GM12878 (cell line): ENCODE results near the gene MAP1LC3B. TPM values are rescaled to one million over a fixed set of nuclear protein-coding genes. Genes with fewer than 3 reads are reported as not detected.

Experiments
- ATAC-seq: fragments of 200-7000 bp; cut with Tn5 transposase; 3 replicates; pipeline ENCODE4 v1.9.1; 2020; ENCODE audit warnings: mild to moderate bottlenecking, moderate library complexity
- BruUV-seq: library from RNA; stranded (reverse); fragments of 400-500 nt; replicated peaks from 2 replicates; lab custom pipeline; 2021; lab: Mats Ljungman, UMichigan
- CTCF ChIA-PET: fragments of 300-600 bp; sonication (Branson Sonifier 250); formaldehyde crosslinking; extraction: SDS; loops from one replicate; lab custom pipeline; 2021; ENCODE audit warnings: inconsistent platforms; lab: Yijun Ruan, JAX
- POLR2A ChIA-PET: fragments of 350-600 bp; formaldehyde crosslinking; extraction: SDS; loops from one replicate; lab custom pipeline; 2021; ENCODE audit warnings: inconsistent platforms; lab: Charles Lee
- RAD21 ChIA-PET: fragments of 300-600 bp; sonication (Branson Sonifier 250); formaldehyde crosslinking; loops from one replicate; lab custom pipeline; 2023; ENCODE audit warnings: antibody characterized with exemption; ENCODE audit not compliant: unreplicated experiment; lab: Charles Lee
- SMC1A ChIA-PET: fragments of 300-600 bp; sonication (Branson Sonifier 250); formaldehyde crosslinking; loops from one replicate; lab custom pipeline; 2023; ENCODE audit not compliant: unreplicated experiment, uncharacterized antibody; lab: Charles Lee
- DNase-seq: peaks from one replicate; pipeline ENCODE4 v3.0.0-alpha.2; 2011; ENCODE audit warnings: low read depth, low spot score
- FAIRE-seq: peaks from 3 replicates; lab custom pipeline; 2011; peaks lifted over from hg19 to GRCh38; lab: Jason Lieb, UNC
- H2AFZ ChIP-seq: 2 replicates; pipeline ENCODE4 v1.6.0; 2011; ENCODE audit warnings: low read depth, low read length, control low read depth; ENCODE audit not compliant: control insufficient read depth
- H3K27ac ChIP-seq: 2 replicates; pipeline ENCODE4 v1.5.1; 2011; ENCODE audit warnings: control low read depth; ENCODE audit not compliant: control insufficient read depth, insufficient read depth
- H3K27me3 ChIP-seq, 2 experiments: replicated peaks in 1 of 2; 2 replicates each; pipeline versions ENCODE4 v1.6.0 to v1.6.1; 2011; ENCODE audit warnings: low read length in 1 of 2; ENCODE audit not compliant: control insufficient read depth in 2 of 2, insufficient read depth in 2 of 2
- H3K36me3 ChIP-seq, 2 experiments: 2 replicates each; pipeline ENCODE4 v1.5.1; 2011; ENCODE audit warnings: low read length in 1 of 2; ENCODE audit not compliant: control insufficient read depth in 2 of 2, insufficient read depth in 2 of 2
- H3K4me1 ChIP-seq: 2 replicates; pipeline ENCODE4 v1.6.1; 2011; ENCODE audit warnings: mild to moderate bottlenecking, low read length, moderate library complexity, mixed read lengths; ENCODE audit not compliant: control insufficient read depth, insufficient read depth
- H3K4me2 ChIP-seq: 2 replicates; pipeline ENCODE4 v1.6.0; 2011; ENCODE audit warnings: control low read depth; ENCODE audit not compliant: control insufficient read depth, insufficient read depth
- H3K4me3 ChIP-seq: fragments of 200-600 bp; sonication (generic); 2 replicates; pipeline ENCODE4 v1.5.1; 2016
- H3K79me2 ChIP-seq: 2 replicates; pipeline ENCODE4 v1.6.0; 2011; ENCODE audit warnings: low read length; ENCODE audit not compliant: control insufficient read depth, insufficient read depth
- H3K9ac ChIP-seq: 2 replicates; pipeline ENCODE4 v1.8.0; 2011; ENCODE audit warnings: low read length, control low read depth, mixed read lengths; ENCODE audit not compliant: control insufficient read depth, insufficient read depth
- H3K9me3 ChIP-seq: replicated peaks from 3 replicates; pipeline ENCODE4 v1.5.1; 2011; ENCODE audit warnings: mild to moderate bottlenecking, low read length; ENCODE audit not compliant: control insufficient read depth, insufficient read depth
- H4K20me1 ChIP-seq: 2 replicates; pipeline ENCODE4 v1.6.0; 2011; ENCODE audit not compliant: control insufficient read depth, insufficient read depth
- CTCF ChIP-seq, 3 experiments: IDR thresholded peaks in 2 of 3; conservative IDR thresholded peaks in 1 of 3; 2 replicates each; pipeline ENCODE4 v1.5.1; 2011; ENCODE audit warnings: low read depth in 3 of 3, low read length in 3 of 3, mild to moderate bottlenecking in 3 of 3, control low read depth in 2 of 3, moderate library complexity in 2 of 3, inconsistent platforms in 1 of 3, mixed read lengths in 1 of 3; ENCODE audit not compliant: control insufficient read depth in 2 of 3, insufficient read depth in 1 of 3; ENCODE audit errors: extremely low read depth in 1 of 3
- FOS ChIP-seq: IDR thresholded peaks from 3 replicates; pipeline ENCODE4 v1.6.1; 2011; ENCODE audit warnings: borderline replicate concordance; ENCODE audit not compliant: insufficient read length; ENCODE audit errors: extremely low read depth
- HSF1 ChIP-seq: fragments of 150-350 bp; IDR thresholded peaks from 2 replicates; pipeline ENCODE4 v1.6.1; 2014; ENCODE audit warnings: mild to moderate bottlenecking, low read depth, low read length
- MXI1 ChIP-seq: fragments of 150-350 bp; IDR thresholded peaks from 2 replicates; pipeline ENCODE4 v1.6.1; 2011; ENCODE audit warnings: low read depth, mild to moderate bottlenecking, inconsistent platforms, low read length, improper control_type of control experiment
- MYB ChIP-seq: fragments of 150-350 bp; IDR thresholded peaks from 2 replicates; pipeline ENCODE4 v1.6.1; 2014; ENCODE audit warnings: mild to moderate bottlenecking, low read depth, low read length, borderline replicate concordance
- RAD51 ChIP-seq: fragments of 450-650 bp; IDR thresholded peaks from 2 replicates; pipeline ENCODE4 v1.6.1; 2016; ENCODE audit warnings: moderate library complexity, mild to moderate bottlenecking, inconsistent platforms
- SPI1 ChIP-seq: IDR thresholded peaks from 2 replicates; pipeline ENCODE4 v1.6.1; 2011; ENCODE audit warnings: low read depth, mild to moderate bottlenecking, low read length, moderate library complexity, borderline replicate concordance; ENCODE audit not compliant: insufficient read depth
- SREBF2 ChIP-seq: IDR thresholded peaks from 2 replicates; pipeline ENCODE4 v1.6.1; 2012; ENCODE audit warnings: mild to moderate bottlenecking, low read length
- SUZ12 ChIP-seq: fragments of 200-600 bp; sonication (generic); IDR thresholded peaks from one replicate; pipeline ENCODE4 v1.6.1; 2018; ENCODE audit warnings: antibody characterized with exemption, mild to moderate bottlenecking; ENCODE audit not compliant: unreplicated experiment
- TARDBP ChIP-seq: IDR thresholded peaks from 2 replicates; pipeline ENCODE4 v1.6.1; 2016; ENCODE audit warnings: borderline replicate concordance
- TBL1XR1 ChIP-seq: IDR thresholded peaks from 2 replicates; pipeline ENCODE4 v1.6.1; 2012; ENCODE audit warnings: low read depth, low read length, improper control_type of control experiment
- ZNF592 ChIP-seq: fragments of 450-650 bp; IDR thresholded peaks from 2 replicates; pipeline ENCODE4 v1.6.1; 2017; ENCODE audit warnings: mild to moderate bottlenecking, moderate library complexity
- ZNF622 ChIP-seq: fragments of 450-650 bp; IDR thresholded peaks from 2 replicates; pipeline ENCODE4 v1.6.1; 2017; ENCODE audit warnings: mild to moderate bottlenecking, inconsistent platforms
- WGBS: methylation state at CpG from one replicate; pipeline ENCODE4 v1.1.6; 2016; ENCODE audit warnings: low lambda C conversion rate; ENCODE audit not compliant: insufficient replicate concordance, insufficient coverage; ENCODE audit errors: missing lambda C conversion rate; 5-methylcytosine and 5-hydroxymethylcytosine counted together
- in situ Hi-C: fragments of 300-500 bp; cut with MboI; formaldehyde crosslinking; loops from 9 replicates; pipeline ENCODE4 v1.14.3; 2018; ENCODE audit warnings: mixed read lengths
- intact Hi-C: fragments of 100-400 bp; cut with micrococcal nuclease; formaldehyde crosslinking; loops from one replicate; pipeline ENCODE4 v1.14.2; 2022; ENCODE audit not compliant: unreplicated experiment
- polyA plus RNA-seq, 11 experiments: library from polyadenylated mRNA; depleted of rRNA in 4 of 11; unstranded in 6 of 11; stranded (reverse) in 5 of 11; fragments of >200 nt; fragmentation: Nextera tagmentation in 4 of 11; fragmentation: Illumina TruSeq in 1 of 11; extraction: Ambion mirVana in 4 of 11; extraction: Trizol in 1 of 11; gene quantifications; 1 replicate in 1 of 11; 2 replicates in 10 of 11; pipeline versions ENCODE4 v1.2.1 to v1.2.3, GENCODE V29; 2011 to 2016; ENCODE audit warnings: inconsistent platforms in 2 of 11, missing spikeins in 2 of 11, low read depth in 1 of 11
- total RNA-seq, 4 experiments: library from RNA; depleted of rRNA in 3 of 4; stranded (reverse); fragments of >200 nt in 3 of 4; fragmentation: Illumina TruSeq in 1 of 4; extraction: Trizol in 1 of 4; gene quantifications; 2 replicates each; pipeline versions ENCODE4 v1.2.1 to v1.2.3, GENCODE V29; 2013 to 2021

MAP1LC3B gene
- total and polyA plus RNA-seq, 10 of the 15 experiments (the other 5 are each of a cell fraction or from before 2014, with no cell fraction given): 6.1 to 42.8 (median 13.7) TPM

GRCh38 chr16:87388818-87389134, 3.4 kb upstream of the MAP1LC3B start (continued):
- TF ChIP-seq CTCF (IDR thresholded peaks at IDR 0.05 in 2 of 3, conservative IDR thresholded peaks at IDR 0.05 in 1 of 3; ENCODE audit: control insufficient read depth in 2 of 3, extremely low read depth in 1 of 3, insufficient read depth in 1 of 3, low read depth in 3 of 3, low read length in 3 of 3): no peak
- TF ChIP-seq MXI1: no peak
- no peak for TF ChIP-seq TARDBP
- TF ChIP-seq HSF1: no peak
- TF ChIP-seq SUZ12: no peak

- Histone ChIP-seq H3K9me3 (no peaks in the 10 kb centered on the region), H3K27me3 (no peaks in the 10 kb centered on the region), H3K27ac (no peak overlapping the region; the same call in 1 of the 2 replicates), H3K4me3 (no peak overlapping the region), H2AFZ (no peak overlapping the region), H3K79me2 (peaks cover 3% of the 10 kb centered on the region; the same call in 1 of the 2 replicates), H3K4me2 (no peak overlapping the region), H3K9ac (no peak overlapping the region), H3K4me1 (peaks cover 16% of the 10 kb centered on the region), H3K36me3 (no peaks in the 10 kb centered on the region), H4K20me1 (no peaks in the 10 kb centered on the region)
- ChIA-PET CTCF (interaction anchor here (1.6 kb wide), 1 partner anchor 74 kb away, joined by 6 read pairs; no protein-coding TSS in a partner anchor), RAD21 (interaction anchor here (1.0 to 1.2 kb wide), 2 partner anchors 72 to 390 kb away, joined by 4 to 6 read pairs; partner anchors contain the start of gene C16orf95), SMC1A (interaction anchor here (1.2 to 1.4 kb wide), 2 partner anchors 9 to 383 kb away, joined by 4 read pairs; no protein-coding TSS in a partner anchor), POLR2A (no interaction called here)
- no peak for ATAC-seq
- FAIRE-seq: no peak
- in situ Hi-C loops: loop anchor here (10.0 kb wide), 1 partner anchor 476 kb away; the partner anchor contains the start of gene SLC7A5
- intact Hi-C loops: loop anchor here (2.0 to 10.0 kb wide), 2 partner anchors 562 to 1066 kb away; partner anchors contain the start of genes BANP and ZFPM1
- DNase-seq: no peak
- BruUV-seq: no TSS peak
- 98% methylated on average over 5 of the region's 5 CpGs for WGBS
- no peak for TF ChIP-seq ZNF622
- no peak for TF ChIP-seq MYB
- no peak for TF ChIP-seq TBL1XR1
- no peak for TF ChIP-seq FOS
- no peak for TF ChIP-seq RAD51
- no peak for TF ChIP-seq HSF1
- no peak for TF ChIP-seq ZNF592
- no peak for TF ChIP-seq SREBF2
- no peak for TF ChIP-seq SPI1
These were observed 2.9 kb upstream of the MAP1LC3B start for GRCh38 chr16:87389245-87389644.
